Measurements from ENCODE around the gene PTPN1. TPM values are rescaled to one million over a fixed set of nuclear protein-coding genes. Genes with fewer than 3 reads are reported as not detected.

Gene PTPN1
- total and polyA plus RNA-seq, 2 of the 13 experiments (the other 11 are each of a cell fraction or from before 2014, with no cell fraction given): 17.7 to 37.2 TPM

DNA sequence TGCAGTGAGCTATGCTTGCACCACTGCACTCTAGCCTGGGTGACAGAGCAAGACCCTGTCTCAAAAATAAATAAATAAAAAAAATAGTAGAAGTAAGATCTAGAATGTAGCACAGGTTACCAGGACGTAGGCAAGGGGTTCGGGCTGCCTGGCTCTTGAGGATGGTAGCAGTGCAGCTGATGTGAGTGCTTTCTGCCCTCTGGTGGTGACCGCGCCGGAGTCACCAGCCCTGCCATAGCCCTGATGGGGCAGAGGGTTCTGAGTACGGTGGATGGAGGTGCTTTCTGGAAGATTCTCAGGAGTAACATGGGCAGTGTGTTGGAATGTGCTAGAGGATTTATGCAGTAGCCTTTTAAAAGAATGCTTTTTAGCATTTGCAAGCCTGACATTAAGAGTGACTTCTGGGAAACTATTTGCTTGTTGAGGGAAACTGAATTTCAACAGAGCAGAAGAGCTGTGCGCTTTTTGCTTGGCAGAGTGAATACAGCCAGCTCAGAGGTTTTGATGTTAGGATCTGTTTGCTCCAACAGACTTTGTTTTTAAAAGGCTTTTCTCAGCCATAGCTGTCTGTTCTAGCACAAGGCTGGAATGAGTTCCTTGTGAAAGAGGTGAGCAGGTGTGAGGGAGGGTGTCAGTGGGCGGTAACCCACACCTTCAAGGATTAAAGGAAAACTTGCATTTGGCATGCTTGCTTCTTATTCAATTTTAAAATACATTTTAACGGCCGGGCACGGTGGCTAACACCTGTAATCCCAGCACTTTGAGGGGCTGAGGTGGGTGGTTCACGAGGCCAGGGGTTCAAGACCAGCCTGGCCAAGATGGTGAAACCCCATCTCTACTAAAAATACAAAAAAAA is 65.9 kb downstream of the PTPN1 start (continued):
- TF ChIP-seq, protein P1, sequence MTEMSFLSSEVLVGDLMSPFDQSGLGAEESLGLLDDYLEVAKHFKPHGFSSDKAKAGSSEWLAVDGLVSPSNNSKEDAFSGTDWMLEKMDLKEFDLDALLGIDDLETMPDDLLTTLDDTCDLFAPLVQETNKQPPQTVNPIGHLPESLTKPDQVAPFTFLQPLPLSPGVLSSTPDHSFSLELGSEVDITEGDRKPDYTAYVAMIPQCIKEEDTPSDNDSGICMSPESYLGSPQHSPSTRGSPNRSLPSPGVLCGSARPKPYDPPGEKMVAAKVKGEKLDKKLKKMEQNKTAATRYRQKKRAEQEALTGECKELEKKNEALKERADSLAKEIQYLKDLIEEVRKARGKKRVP (CRISPR knock-in tag; IDR thresholded peaks at IDR 0.05): no peak
- TF ChIP-seq HMG20A (CRISPR knock-in tag; IDR thresholded peaks at IDR 0.05; ENCODE audit: borderline replicate concordance): no peak
- TF ChIP-seq ZIK1 (CRISPR knock-in tag; IDR thresholded peaks at IDR 0.05; ENCODE audit: borderline replicate concordance, low read depth): no peak
- TF ChIP-seq, protein P2, sequence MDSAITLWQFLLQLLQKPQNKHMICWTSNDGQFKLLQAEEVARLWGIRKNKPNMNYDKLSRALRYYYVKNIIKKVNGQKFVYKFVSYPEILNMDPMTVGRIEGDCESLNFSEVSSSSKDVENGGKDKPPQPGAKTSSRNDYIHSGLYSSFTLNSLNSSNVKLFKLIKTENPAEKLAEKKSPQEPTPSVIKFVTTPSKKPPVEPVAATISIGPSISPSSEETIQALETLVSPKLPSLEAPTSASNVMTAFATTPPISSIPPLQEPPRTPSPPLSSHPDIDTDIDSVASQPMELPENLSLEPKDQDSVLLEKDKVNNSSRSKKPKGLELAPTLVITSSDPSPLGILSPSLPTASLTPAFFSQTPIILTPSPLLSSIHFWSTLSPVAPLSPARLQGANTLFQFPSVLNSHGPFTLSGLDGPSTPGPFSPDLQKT (CRISPR knock-in tag; IDR thresholded peaks at IDR 0.05; ENCODE audit: borderline replicate concordance): no peak
- TF ChIP-seq, protein P3, sequence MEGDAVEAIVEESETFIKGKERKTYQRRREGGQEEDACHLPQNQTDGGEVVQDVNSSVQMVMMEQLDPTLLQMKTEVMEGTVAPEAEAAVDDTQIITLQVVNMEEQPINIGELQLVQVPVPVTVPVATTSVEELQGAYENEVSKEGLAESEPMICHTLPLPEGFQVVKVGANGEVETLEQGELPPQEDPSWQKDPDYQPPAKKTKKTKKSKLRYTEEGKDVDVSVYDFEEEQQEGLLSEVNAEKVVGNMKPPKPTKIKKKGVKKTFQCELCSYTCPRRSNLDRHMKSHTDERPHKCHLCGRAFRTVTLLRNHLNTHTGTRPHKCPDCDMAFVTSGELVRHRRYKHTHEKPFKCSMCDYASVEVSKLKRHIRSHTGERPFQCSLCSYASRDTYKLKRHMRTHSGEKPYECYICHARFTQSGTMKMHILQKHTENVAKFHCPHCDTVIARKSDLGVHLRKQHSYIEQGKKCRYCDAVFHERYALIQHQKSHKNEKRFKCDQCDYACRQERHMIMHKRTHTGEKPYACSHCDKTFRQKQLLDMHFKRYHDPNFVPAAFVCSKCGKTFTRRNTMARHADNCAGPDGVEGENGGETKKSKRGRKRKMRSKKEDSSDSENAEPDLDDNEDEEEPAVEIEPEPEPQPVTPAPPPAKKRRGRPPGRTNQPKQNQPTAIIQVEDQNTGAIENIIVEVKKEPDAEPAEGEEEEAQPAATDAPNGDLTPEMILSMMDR (CRISPR knock-in tag; IDR thresholded peaks at IDR 0.05): peak; percentile 93
- TF ChIP-seq SNRNP70 (IDR thresholded peaks at IDR 0.05; ENCODE audit: low read depth, low read length): no peak
- TF ChIP-seq, protein P4, sequence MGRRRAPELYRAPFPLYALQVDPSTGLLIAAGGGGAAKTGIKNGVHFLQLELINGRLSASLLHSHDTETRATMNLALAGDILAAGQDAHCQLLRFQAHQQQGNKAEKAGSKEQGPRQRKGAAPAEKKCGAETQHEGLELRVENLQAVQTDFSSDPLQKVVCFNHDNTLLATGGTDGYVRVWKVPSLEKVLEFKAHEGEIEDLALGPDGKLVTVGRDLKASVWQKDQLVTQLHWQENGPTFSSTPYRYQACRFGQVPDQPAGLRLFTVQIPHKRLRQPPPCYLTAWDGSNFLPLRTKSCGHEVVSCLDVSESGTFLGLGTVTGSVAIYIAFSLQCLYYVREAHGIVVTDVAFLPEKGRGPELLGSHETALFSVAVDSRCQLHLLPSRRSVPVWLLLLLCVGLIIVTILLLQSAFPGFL (CRISPR knock-in tag; IDR thresholded peaks at IDR 0.05): no peak
- TF ChIP-seq ZNF652 (CRISPR knock-in tag; IDR thresholded peaks at IDR 0.05; ENCODE audit: borderline replicate concordance, low read depth): no peak
- TF ChIP-seq, protein P5, sequence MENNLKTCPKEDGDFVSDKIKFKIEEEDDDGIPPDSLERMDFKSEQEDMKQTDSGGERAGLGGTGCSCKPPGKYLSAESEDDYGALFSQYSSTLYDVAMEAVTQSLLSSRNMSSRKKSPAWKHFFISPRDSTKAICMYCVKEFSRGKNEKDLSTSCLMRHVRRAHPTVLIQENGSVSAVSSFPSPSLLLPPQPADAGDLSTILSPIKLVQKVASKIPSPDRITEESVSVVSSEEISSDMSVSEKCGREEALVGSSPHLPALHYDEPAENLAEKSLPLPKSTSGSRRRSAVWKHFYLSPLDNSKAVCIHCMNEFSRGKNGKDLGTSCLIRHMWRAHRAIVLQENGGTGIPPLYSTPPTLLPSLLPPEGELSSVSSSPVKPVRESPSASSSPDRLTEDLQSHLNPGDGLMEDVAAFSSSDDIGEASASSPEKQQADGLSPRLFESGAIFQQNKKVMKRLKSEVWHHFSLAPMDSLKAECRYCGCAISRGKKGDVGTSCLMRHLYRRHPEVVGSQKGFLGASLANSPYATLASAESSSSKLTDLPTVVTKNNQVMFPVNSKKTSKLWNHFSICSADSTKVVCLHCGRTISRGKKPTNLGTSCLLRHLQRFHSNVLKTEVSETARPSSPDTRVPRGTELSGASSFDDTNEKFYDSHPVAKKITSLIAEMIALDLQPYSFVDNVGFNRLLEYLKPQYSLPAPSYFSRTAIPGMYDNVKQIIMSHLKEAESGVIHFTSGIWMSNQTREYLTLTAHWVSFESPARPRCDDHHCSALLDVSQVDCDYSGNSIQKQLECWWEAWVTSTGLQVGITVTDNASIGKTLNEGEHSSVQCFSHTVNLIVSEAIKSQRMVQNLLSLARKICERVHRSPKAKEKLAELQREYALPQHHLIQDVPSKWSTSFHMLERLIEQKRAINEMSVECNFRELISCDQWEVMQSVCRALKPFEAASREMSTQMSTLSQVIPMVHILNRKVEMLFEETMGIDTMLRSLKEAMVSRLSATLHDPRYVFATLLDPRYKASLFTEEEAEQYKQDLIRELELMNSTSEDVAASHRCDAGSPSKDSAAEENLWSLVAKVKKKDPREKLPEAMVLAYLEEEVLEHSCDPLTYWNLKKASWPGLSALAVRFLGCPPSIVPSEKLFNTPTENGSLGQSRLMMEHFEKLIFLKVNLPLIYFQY (CRISPR knock-in tag; IDR thresholded peaks at IDR 0.05; ENCODE audit: borderline replicate concordance): no peak
- TF ChIP-seq, protein P6, sequence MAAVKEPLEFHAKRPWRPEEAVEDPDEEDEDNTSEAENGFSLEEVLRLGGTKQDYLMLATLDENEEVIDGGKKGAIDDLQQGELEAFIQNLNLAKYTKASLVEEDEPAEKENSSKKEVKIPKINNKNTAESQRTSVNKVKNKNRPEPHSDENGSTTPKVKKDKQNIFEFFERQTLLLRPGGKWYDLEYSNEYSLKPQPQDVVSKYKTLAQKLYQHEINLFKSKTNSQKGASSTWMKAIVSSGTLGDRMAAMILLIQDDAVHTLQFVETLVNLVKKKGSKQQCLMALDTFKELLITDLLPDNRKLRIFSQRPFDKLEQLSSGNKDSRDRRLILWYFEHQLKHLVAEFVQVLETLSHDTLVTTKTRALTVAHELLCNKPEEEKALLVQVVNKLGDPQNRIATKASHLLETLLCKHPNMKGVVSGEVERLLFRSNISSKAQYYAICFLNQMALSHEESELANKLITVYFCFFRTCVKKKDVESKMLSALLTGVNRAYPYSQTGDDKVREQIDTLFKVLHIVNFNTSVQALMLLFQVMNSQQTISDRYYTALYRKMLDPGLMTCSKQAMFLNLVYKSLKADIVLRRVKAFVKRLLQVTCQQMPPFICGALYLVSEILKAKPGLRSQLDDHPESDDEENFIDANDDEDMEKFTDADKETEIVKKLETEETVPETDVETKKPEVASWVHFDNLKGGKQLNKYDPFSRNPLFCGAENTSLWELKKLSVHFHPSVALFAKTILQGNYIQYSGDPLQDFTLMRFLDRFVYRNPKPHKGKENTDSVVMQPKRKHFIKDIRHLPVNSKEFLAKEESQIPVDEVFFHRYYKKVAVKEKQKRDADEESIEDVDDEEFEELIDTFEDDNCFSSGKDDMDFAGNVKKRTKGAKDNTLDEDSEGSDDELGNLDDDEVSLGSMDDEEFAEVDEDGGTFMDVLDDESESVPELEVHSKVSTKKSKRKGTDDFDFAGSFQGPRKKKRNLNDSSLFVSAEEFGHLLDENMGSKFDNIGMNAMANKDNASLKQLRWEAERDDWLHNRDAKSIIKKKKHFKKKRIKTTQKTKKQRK (IDR thresholded peaks at IDR 0.05; ENCODE audit: low read length): no peak
- TF ChIP-seq, protein P7, sequence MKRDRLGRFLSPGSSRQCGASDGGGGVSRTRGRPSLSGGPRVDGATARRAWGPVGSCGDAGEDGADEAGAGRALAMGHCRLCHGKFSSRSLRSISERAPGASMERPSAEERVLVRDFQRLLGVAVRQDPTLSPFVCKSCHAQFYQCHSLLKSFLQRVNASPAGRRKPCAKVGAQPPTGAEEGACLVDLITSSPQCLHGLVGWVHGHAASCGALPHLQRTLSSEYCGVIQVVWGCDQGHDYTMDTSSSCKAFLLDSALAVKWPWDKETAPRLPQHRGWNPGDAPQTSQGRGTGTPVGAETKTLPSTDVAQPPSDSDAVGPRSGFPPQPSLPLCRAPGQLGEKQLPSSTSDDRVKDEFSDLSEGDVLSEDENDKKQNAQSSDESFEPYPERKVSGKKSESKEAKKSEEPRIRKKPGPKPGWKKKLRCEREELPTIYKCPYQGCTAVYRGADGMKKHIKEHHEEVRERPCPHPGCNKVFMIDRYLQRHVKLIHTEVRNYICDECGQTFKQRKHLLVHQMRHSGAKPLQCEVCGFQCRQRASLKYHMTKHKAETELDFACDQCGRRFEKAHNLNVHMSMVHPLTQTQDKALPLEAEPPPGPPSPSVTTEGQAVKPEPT (CRISPR knock-in tag; IDR thresholded peaks at IDR 0.05; ENCODE audit: low read depth): no peak
